GM19324 (cell line): ENCODE measurements around the gene NCOA6.

Experiments used
- ATAC-seq: cut with Tn5 transposase; IDR thresholded peaks from one replicate; pipeline ENCODE4 v1.9.1; 2021; ENCODE audit warnings: mild to moderate bottlenecking, moderate library complexity; ENCODE audit not compliant: unreplicated experiment, low FRiP score

NCOA6 gene

DNA sequence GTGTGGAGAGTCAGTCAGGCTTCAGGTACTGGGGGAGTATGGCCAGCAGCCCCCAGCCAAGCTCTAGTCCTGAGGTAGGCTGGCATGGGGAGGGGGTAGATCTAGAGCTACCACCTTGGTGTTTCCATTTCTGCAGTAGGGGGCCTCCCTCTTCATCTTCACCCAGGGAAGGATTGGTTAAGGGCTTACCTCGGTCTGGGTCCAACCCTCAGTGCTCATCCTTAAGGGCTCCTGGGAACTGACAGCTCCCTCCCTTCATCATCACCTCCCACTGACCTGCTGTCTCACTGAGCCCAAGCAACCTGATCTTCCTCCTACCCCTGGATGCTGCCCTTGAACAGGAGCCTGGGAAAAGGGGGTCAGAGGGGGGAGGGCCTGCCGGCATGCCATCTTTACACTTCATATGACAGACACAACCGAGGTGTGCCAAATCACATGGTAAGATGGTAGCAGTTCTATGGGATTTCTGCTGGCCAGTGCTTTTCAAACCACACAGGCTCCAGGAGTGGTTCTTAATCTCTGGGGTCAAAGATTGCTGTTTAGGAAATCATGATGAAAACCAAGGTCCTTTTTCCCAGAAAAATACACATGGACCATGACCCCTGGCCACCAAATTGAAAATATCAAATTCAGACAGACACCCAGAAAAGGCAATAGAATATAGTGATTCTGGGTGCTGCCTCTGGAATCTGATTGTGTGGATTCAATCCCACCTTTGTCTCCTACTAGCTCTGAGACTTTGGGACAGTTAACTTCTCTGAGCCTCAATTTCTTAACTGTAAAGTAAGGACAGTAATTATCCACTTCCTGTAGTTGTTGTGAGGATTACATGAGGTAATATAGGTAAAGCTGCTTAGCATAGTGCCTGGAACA is 118.3 kb downstream of the NCOA6 start:
- ATAC-seq = no peak

DNA sequence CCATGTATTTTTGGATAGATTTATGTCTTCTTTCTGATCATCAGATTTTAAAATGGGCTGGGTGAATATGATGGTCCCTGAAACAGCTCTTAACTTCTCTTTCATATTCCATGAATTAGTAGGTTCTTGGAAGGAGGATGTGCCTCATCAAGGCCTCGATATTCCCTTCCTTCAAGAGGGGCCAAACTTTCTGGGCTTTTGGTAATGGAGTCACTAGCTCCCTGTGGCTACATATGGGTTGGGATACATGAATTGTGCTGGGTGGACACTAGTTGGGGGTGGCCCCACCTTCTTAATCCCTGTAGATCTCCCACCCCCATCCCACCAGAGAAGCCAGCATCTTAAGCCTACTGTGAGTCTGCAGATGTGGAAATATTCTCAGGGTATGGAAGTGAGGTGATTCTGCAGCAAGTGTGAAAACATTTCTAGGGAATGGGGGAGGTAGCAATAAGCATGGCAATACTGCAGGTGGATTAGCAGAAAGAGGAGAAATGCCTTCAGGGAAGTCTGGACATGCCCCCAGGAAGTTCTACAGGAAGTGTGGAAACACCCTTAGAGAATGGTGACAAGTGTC is 119.1 kb downstream of the NCOA6 start:
- no peak for ATAC-seq

DNA sequence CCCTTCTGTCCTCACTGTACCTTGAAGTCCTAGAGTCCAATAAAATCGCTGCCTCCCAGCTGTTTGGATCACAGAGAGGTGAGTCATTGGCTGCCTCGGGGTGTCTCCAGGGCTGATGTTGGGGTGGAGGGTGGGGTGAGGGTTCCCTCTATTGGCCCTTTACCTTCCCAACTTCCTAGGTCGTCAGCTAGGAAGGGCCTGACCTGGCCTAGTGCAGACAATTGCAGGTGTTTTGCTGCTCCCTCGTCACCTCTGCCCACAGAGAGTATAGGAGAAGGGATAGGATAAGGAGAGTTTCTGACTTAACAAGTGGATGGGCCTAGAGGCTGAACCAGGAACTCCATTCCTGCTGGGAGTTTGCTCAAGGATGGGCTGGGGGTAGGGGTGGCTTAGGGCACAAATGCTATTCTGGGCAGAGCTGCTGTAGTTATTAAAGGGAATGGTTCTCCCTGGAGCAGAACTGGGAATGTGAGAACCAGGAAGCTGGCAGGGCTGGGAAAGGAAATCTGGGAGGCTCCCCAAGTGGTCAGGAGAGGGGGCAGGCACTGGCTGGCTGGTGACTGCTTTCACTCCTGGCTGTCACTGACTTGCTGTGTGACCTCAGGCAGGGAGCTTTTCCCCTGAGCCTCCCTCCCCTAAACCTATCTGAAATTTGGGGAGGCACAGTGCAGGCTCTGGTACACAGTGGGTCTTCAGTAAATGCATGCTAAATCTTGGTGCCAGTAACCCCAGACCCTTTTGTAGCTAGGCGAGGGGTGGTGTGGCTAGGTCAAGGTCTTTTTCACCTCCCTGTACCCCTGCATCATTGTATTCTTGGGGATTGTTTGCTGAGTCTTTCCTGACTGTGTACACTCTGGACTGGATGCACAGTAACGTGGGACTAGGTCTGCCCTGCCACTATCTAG is 119.8 kb downstream of the NCOA6 start:
- no peak for ATAC-seq

- no peak for ATAC-seq
Observed at GRCh38 chr20:34705008-34705396, 120.4 kb downstream of the NCOA6 start.

GRCh38 chr20:34704177-34705007 is 121.1 kb downstream of the NCOA6 start, which contains the start of gene TP53INP2:
Gene TP53INP2, plus strand, starts transcription at chr20:34704344. Its CDS starts 4,396 bp downstream, at chr20:34708740.
- peak; percentile 68 for ATAC-seq

GRCh38 chr20:34703424-34704176 is 121.9 kb downstream of the NCOA6 start:
- ATAC-seq = no peak

GRCh38 chr20:34703061-34703423 is 122.4 kb downstream of the NCOA6 start:
- ATAC-seq = no peak

- no peak for ATAC-seq
Observed at GRCh38 chr20:34701405-34702085, 123.9 kb downstream of the NCOA6 start.

DNA sequence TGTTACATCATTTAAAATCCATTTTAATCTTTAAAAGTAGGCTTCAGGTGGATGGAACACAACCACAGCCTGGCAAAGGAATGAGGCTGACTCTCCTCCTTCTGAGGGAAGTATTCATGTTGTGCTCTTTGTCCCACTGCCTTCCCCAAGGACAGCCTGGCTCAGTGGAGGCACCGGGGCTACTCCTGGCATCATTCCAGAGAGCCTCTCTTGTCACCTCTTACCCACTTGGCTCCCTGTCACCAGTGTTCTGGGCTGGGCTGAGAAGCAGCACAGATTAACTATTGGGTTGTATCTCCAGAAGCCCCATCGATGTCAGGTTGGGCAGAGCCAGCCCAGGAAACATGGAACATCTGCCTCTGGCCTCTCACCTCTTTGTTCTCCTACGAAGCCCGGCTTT is 132.0 kb downstream of the NCOA6 start:
- no peak for ATAC-seq

DNA sequence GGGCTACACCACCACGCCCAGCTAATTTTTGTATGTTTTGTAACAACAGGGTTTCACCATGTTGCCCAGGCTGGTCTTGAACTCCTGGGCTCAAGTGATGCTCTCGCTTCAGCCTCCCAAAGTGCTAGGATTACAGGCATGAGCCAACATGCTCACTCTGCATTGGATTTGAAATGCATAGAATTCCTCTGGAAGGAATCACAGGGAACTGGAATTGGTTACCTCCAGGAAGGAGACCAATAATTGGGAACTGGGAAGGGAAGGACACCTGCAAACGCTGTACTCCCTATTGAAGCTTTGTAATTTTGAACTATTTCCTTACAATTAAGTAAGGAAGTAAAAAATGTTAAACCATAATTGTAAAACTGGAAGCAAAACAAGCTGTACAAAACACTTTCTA is 133.6 kb downstream of the NCOA6 start:
- ATAC-seq = no peak

- no peak for ATAC-seq
Observed at GRCh38 chr20:34689486-34689885, 136.0 kb downstream of the NCOA6 start.

- ATAC-seq = no peak
Observed at GRCh38 chr20:34683667-34684066, 141.8 kb downstream of the NCOA6 start.

DNA sequence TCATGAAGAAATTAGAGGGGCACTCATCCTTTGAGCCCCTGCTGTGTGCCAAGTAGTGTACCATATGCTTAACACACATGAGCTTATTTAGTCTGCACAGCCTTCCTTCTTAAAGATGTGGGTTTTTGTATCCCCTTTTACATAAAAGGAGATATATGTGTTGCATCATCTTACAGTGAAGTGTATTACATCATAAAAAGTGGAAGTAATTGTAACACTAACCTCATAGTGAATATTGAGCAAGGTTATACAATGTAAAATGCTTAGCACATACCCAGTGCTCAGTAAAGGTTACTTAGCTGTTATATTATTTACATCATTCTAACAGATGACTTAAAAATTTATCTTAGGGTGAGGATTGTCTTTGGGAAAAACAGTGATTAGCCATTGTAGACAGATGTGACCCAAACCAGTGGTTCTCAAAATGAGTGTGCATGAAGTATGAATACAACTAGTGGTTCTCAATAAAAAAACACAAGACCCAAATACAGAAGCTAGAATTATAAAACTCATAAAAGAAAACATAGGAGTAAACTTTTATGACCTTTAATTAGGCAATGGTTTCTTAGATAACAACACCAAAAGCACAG is 144.8 kb downstream of the NCOA6 start:
- no peak for ATAC-seq

DNA sequence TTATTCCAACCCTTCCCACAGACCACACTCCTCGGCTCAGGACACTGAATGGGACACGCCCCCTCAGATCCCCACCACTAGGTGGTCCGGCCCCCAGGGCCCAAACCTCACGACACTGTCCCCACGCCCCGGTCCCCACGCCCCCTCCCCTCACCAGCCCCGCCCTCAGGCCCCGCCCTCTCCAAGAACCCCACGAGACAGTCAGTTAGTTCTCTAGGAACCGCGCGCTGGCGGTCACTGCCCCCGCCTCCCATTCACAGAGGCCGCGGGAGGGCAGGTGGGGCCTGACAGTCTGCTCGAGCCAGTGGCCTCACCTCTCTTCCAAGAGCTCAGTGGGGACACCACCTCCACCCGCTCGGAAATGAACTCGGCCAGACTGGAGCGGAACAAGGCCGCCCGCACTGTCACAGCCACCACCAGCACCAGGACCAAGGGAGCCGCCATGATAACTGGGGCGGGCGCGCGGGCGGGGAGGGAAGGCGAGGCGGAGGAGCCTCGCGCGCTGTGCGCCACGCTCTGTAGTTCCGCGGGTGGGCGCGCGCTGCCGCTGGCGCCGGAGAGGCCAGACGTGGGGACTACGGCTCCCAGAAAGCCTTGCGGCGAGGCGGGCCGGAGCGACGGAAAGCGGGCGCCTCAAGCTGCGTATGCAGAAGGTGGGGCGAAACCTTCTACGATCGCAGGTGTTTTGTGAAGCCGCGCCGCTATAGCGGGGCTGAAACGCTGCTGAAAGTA is 148.6 kb downstream of the NCOA6 start, which contains the start of gene PIGU:
Gene PIGU (minus strand): TSS at position 451 of the 732 bp plus-strand sequence. CDS start 7 bp downstream, at position 444.
- peak; percentile 96 for ATAC-seq

- ATAC-seq = no peak
Observed at GRCh38 chr20:34675993-34676641, 149.3 kb downstream of the NCOA6 start.

DNA sequence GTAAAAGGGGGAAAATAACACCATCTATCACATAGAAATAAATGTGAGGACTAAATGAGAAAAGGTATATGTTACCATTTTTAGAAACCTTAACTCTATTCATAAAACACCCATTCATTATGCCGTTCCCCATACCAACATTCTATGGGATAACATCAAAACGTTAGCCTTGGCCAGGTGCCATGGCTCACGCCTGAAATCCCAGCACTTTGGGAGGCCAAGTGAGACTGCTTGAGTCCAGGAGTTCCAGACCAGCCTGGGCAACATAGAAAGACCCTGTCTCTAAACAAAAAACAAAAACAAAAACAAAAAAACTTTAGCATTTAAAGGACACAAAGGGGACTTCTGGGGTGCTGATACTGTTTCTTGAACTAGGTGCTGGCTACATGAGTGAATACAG is 149.9 kb downstream of the NCOA6 start:
- no peak for ATAC-seq

- ATAC-seq = no peak
Observed at GRCh38 chr20:34673412-34673811, 152.0 kb downstream of the NCOA6 start.
